SKM-1 (cell line): ENCODE results near the gene DMTF1.
"Not testable (repeated sequence)": the region's sequence is repeated elsewhere in the genome, so short reads cannot be mapped to it uniquely, and the experiment has no call there.

ENCODE experiments used
- DNase-seq: peaks from one replicate; lab custom pipeline; 2025; ENCODE audit not compliant: unreplicated experiment; lab: John Stamatoyannopoulos, UW

DMTF1 gene

GRCh38 chr7:87152112-87152896 lies at the start of gene DMTF1:
Gene DMTF1 (plus strand): TSS chr7:87152453. CDS start chr7:87164942, 12,489 bp downstream.
- peak; percentile 83 for DNase-seq

DNA sequence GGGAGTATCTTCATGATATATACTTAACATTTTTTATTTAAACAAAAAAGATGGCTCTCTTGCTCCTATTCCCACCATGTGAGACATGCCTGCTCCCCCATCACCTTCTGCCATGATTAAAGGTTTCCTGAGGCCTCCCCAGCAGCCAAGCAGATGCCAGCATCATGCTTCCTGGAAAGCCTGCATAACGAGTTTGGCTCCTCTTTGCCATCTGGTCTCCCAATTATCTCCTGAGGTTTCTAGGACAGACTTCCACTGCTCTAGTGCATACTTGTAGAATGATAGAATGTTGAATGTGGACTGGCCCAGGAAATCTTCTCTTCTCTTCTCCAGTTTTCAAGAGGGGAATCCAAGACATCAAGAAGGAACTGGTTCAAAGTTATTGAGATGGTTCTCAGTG lies 46.9 kb upstream of the DMTF1 start:
- no peak for DNase-seq

DNA sequence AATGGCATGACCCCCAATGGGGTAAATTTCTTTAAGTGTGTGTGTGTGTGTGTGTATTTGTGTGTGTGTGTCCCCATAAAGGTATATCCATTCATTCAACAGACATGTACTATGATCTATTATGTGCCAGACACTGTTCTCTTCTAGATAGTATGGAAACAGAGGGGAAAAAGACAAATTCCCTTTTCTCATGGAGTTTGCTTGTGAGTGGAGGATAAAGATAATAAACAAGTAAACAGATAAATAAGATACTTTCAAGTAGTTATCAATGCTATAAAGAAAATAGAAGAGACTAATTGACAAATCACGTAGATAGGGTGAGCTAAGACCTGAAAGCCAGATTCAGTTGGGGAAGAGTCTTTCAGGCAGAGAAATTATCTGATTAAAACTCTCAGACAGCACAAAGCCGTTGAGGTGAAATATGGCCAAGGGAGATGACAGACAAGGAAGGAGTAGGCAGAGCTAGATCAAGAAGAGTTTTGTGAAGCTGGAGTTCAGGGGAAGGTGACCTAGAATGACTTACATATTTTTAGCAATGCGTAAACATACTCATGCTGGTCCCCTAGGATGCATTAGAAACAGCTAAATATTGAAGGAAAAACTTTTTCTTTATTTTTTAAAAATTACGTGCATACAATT lies 45.2 kb upstream of the DMTF1 start:
- no peak for DNase-seq

DNA sequence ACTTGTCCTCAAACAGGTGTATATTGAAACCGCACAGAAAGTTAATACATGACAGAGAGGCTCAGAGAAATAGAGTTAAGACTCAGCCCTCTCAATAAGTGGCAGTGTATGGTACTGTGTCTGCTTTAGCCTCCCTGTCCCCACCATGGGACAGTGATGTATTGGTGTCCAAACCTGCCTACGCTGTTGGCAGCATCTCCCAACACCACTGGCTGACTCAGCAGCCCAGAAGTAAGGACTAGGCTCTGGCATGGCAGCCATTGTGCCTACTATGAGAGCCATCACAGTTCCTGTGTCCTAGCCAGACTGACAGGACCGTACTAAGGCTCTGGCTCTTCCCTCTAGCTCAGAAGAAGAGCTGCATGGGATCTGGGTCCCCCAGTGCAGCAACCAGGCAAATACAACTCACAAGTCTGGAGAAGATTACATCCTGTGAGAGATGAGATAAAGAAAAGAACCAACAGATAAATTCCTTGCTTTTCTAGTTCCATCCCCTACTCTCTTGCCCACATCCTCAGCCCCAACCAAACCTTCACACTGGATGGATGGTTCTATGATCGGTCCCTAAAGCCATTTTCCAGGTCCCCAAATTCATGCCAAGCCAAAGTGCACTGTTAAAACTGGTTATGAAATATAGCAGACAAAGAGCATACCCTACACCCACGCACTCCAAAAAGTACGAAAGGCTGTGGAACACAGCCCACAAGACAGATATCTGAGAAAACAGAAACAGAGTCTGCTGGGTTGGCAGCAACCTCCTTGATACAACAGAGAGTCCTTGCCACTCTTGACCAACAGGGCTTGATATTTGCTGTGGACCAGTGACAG lies 44.1 kb upstream of the DMTF1 start:
- no peak for DNase-seq

DNA sequence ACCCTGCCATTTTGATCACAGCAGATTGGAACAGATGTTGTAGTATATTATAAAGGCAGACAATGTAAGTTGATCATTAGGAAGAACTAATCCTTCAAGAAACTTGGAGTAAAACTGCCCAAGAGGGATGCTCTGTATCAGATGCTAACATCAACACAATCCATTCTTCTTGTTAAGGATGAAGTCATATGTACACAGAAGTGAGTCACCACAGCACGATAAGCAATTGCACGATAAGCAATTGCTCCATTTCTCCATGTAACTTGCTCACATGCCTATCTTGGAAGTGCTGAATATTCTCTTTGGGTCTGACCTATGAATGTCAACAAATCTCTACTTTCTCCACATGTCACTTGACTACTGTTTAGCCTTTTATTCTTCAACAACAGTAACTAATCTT lies 41.5 kb upstream of the DMTF1 start:
- no peak for DNase-seq

- no peak for DNase-seq
Measured at GRCh38 chr7:87111877-87112276, 40.4 kb upstream of the DMTF1 start.

GRCh38 chr7:87113077-87113476 lies 39.2 kb upstream of the DMTF1 start:
- DNase-seq: no peak

DNA sequence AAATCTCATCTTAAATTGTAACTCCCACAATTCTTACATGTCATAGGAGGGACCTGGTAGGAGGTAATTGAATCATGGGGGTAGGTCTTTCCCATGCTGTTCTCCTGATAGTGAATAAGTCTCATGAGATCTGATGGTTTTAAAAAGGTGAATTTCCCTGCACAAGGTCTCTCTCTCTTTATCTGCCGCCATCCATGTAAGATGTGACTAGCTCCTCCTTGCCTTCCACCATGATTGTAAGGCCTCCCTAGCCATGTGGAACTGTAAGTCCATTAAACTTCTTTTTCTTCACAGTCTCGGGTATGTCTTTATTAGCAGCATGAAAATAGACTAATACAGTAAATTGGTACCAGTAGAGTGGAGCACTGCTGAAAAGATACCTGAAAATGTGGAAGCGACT lies 38.3 kb upstream of the DMTF1 start:
- DNase-seq: not testable (repeated sequence)

DNA sequence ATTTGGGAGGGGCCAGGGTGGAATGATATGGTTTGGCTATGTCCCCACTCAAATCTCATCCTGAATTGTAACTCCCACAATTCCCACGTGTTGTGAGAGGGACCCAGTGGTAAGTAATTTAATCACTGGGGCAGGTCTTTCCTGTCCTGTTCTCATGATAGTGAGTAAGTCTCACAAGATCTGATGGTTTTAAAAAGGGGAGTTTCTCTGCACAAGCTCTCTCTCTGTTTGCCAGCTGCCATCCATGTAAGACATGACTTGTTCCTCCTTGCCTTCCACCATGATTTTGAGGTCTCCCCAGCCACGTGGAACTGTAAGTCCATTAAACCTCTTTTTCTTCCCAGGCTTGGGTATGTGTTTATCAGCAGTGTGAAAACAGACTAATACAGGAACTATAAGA lies 36.5 kb upstream of the DMTF1 start:
- not testable (repeated sequence) for DNase-seq

DNA sequence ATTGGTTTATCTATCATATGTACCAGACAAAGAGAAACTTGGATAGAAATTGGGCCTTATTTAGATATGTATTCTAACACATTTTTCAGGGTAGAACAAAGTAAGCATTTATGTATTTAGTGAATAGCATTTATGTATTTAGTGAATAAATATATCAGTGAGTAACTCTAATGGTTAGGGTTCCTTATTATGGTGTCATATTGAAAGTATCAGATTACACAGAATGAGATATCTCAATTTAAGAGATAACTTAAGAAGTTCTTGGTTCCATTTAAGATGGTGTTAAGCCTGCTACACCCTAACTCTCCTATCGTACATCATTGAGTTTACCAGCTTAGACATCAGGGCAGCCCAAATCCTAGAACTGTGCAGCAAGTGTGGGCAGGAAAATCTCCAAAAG lies 35.9 kb upstream of the DMTF1 start:
- DNase-seq: no peak

DNA sequence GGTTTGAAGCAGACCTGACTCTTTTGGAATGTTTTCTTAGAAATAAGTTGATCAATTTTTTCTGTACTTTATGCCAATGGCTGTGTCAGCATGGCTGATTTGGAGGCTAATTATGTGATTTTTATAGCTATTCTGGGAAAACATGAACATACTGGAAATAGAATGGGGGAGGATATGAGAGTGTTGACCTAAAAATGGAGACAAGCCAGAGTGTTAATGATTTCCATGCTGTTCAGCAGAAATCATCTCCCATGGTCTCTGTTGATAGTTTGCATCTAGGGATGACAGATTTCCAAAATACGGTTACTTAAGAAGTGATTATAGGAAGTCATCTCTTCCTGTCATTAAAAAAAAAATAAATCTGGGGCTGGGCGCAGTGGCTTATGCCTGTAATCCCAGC lies 32.7 kb upstream of the DMTF1 start:
- no peak for DNase-seq

GRCh38 chr7:87123105-87123504 lies 29.1 kb upstream of the DMTF1 start:
- no peak for DNase-seq

DNA sequence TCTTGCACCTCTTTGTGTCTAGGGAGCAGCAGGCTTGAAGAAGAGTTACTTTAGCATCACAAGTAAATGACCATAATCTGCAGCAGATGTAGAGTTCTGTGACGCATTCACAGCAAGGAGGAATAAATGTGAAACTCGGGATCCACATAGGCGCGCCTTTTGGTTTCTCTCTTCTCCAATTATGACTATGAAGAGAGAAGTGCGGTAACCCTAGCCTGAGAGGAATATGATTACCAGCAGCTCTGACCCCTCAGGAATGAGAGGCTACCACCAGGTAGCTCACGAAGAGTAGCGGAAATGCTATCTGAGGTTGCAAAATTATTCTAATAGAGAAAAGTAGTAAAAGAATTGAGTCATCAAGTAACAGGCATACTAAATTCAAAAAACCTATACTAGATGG lies 25.2 kb upstream of the DMTF1 start:
- no peak for DNase-seq

- DNase-seq: no peak
Measured at GRCh38 chr7:87128861-87129267, 23.4 kb upstream of the DMTF1 start.

DNA sequence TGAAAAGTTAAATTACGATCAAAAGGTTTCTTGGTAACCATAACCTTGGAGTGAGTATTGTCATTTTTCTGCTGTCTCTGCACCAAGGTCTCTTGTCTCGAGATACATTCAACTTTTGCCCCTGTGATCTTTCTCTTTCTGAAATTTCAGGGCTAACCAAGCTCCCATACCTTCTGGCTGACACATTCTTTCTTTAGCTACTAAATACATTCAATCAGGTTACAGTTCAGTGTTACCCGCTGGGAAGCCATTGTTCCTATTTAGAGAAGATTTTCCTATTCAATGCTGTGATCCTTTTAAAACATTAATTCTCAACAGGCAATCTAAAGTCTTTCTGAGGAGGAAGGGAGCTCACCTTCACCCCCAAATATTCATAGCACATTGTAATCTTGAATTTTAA lies 22.9 kb upstream of the DMTF1 start:
- no peak for DNase-seq

GRCh38 chr7:87129848-87130247 lies 22.4 kb upstream of the DMTF1 start:
- no peak for DNase-seq

DNA sequence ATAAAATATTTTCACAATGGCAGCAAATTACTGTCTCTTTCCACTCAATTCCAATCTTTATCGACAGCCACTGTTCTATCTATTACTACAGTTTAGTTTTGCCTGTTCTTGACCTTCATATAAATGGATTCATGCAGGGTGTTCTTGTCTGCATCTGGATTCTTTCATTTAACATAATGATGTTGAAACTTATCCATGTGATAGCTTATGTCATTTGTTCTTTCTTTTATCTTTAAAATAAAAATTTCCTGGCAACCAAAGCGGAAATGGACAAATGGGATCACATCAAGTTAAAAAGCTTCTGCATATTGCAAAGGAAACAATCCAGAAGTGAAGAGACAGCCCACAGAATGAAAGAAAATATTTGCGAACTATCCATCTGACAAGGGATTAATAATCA lies 20.5 kb upstream of the DMTF1 start:
- DNase-seq: no peak

- no peak for DNase-seq
Measured at GRCh38 chr7:87137271-87137670, 15.0 kb upstream of the DMTF1 start.

GRCh38 chr7:87139514-87139913 lies 12.7 kb upstream of the DMTF1 start:
- DNase-seq: no peak

- DNase-seq: no peak
Measured at GRCh38 chr7:87140271-87140748, 11.9 kb upstream of the DMTF1 start.

- no peak for DNase-seq
Measured at GRCh38 chr7:87144173-87144657, 8.0 kb upstream of the DMTF1 start.
